Body of pancreas (tissue), 4 donors: Measurements from ENCODE around the gene DENND1A.

Experiments used
- POLR2A ChIP-seq, 3 donors: fragments of 450-650 bp; IDR thresholded peaks; one replicate each; pipeline ENCODE4 v1.6.1; 2016; ENCODE audit warnings: antibody characterized with exemption in 3 of 3, mild to moderate bottlenecking in 2 of 3
- TF ChIP-seq, protein P1 (sequence below), 7 experiments: fragments of 450-650 bp in 4 of 7; fragments of 200-600 bp in 3 of 7; sonication (generic) in 3 of 7; IDR thresholded peaks; one replicate each; pipeline ENCODE4 v1.5.1; 2016 to 2019; ENCODE audit warnings: antibody characterized with exemption in 7 of 7

- TF ChIP-seq, protein P1, sequence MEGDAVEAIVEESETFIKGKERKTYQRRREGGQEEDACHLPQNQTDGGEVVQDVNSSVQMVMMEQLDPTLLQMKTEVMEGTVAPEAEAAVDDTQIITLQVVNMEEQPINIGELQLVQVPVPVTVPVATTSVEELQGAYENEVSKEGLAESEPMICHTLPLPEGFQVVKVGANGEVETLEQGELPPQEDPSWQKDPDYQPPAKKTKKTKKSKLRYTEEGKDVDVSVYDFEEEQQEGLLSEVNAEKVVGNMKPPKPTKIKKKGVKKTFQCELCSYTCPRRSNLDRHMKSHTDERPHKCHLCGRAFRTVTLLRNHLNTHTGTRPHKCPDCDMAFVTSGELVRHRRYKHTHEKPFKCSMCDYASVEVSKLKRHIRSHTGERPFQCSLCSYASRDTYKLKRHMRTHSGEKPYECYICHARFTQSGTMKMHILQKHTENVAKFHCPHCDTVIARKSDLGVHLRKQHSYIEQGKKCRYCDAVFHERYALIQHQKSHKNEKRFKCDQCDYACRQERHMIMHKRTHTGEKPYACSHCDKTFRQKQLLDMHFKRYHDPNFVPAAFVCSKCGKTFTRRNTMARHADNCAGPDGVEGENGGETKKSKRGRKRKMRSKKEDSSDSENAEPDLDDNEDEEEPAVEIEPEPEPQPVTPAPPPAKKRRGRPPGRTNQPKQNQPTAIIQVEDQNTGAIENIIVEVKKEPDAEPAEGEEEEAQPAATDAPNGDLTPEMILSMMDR (IDR thresholded peaks at IDR 0.05): no peak
- TF ChIP-seq POLR2A (IDR thresholded peaks at IDR 0.05): no peak
Measured at GRCh38 chr9:123795336-123795735, 134.6 kb downstream of the DENND1A start.
